SU-DHL-6 (cell line): ENCODE measurements around the gene NFIX.

Experiments used
- EZH2phosphoT487 ChIP-seq: fragments of 200-600 bp; sonication (generic), shearing (Covaris generic); conservative IDR thresholded peaks from 2 replicates; pipeline ENCODE4 v1.6.1; 2018; ENCODE audit warnings: mild to moderate bottlenecking, antibody characterized with exemption, low read length, moderate library complexity, mixed read lengths
- TF ChIP-seq, protein P1 (sequence below): fragments of 200-600 bp; sonication (generic); IDR thresholded peaks from one replicate; pipeline ENCODE4 v1.5.1; 2017; ENCODE audit warnings: antibody characterized with exemption, mild to moderate bottlenecking, low read length, moderate library complexity; ENCODE audit not compliant: insufficient read depth, poor library complexity, severe bottlenecking

DNA sequence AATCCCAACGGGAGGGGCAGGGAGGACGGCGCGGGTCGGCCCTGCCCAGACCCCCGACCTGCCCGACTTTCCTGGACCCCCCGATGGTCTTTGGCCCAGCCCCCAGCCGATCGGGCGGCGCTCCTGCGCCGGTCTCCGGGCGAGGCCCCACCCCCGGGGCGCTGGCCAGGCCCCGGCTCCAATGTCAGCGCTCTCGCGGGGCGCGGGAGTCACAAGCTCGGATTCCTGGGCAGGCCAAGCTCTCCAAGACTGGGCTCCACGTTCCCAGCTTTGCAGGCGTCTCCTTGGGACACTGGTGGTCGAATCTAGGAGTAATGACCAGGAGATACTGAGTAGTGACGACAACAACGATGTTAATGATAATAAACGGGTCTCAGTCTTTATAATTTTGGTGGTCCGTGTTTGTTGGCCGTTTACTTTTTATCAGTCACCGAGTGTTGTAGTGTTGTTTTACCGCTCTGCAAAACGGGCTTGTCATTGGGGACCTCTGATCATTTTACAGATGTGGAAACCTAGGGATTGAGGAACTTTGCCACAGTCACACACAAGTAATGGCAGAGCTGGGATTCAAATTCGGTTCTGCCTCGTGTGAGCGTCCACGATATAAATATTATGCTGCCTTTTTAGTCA lies 49.1 kb upstream of the NFIX start:
- TF ChIP-seq, protein P1, sequence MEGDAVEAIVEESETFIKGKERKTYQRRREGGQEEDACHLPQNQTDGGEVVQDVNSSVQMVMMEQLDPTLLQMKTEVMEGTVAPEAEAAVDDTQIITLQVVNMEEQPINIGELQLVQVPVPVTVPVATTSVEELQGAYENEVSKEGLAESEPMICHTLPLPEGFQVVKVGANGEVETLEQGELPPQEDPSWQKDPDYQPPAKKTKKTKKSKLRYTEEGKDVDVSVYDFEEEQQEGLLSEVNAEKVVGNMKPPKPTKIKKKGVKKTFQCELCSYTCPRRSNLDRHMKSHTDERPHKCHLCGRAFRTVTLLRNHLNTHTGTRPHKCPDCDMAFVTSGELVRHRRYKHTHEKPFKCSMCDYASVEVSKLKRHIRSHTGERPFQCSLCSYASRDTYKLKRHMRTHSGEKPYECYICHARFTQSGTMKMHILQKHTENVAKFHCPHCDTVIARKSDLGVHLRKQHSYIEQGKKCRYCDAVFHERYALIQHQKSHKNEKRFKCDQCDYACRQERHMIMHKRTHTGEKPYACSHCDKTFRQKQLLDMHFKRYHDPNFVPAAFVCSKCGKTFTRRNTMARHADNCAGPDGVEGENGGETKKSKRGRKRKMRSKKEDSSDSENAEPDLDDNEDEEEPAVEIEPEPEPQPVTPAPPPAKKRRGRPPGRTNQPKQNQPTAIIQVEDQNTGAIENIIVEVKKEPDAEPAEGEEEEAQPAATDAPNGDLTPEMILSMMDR = no peak
- TF ChIP-seq EZH2phosphoT487 = no peak
